NOMO-1 (cell line): ENCODE measurements around the gene SYNGR4.

Experiments used
- DNase-seq, 2 experiments: peaks; one replicate each; lab custom pipeline; 2025; ENCODE audit not compliant: unreplicated experiment in 2 of 2; lab: John Stamatoyannopoulos, UW

The SYNGR4 gene

GRCh38 chr19:48395499-48395898, 31.3 kb downstream of the SYNGR4 start:
- no peak for DNase-seq

- DNase-seq = no peak
Observed at GRCh38 chr19:48396016-48396823, 32.1 kb downstream of the SYNGR4 start.

- DNase-seq = no peak
Observed at GRCh38 chr19:48396824-48397176, 32.6 kb downstream of the SYNGR4 start.

- DNase-seq = no peak
Observed at GRCh38 chr19:48397263-48398101, 33.3 kb downstream of the SYNGR4 start.

- peak in 1 of 2 experiments; percentile 24 for DNase-seq
Observed at GRCh38 chr19:48398102-48398374, 33.9 kb downstream of the SYNGR4 start.

GRCh38 chr19:48398375-48399235, 34.4 kb downstream of the SYNGR4 start:
- DNase-seq = peak; percentile 95 to 97

- no peak for DNase-seq
Observed at GRCh38 chr19:48400018-48400742, 36.0 kb downstream of the SYNGR4 start.

GRCh38 chr19:48401287-48401686, 37.1 kb downstream of the SYNGR4 start:
- no peak for DNase-seq

- DNase-seq = peak in 1 of 2 experiments; percentile 23
Observed at GRCh38 chr19:48403606-48404005, 39.4 kb downstream of the SYNGR4 start.

- no peak for DNase-seq
Observed at GRCh38 chr19:48405010-48405659, 41.0 kb downstream of the SYNGR4 start.

- no peak for DNase-seq
Observed at GRCh38 chr19:48405850-48406249, 41.7 kb downstream of the SYNGR4 start.

GRCh38 chr19:48413879-48414587, 49.9 kb downstream of the SYNGR4 start:
- no peak for DNase-seq

GRCh38 chr19:48415395-48415794, 51.2 kb downstream of the SYNGR4 start:
- peak; percentile 32 to 61 for DNase-seq

- no peak for DNase-seq
Observed at GRCh38 chr19:48415806-48416221, 51.6 kb downstream of the SYNGR4 start.

GRCh38 chr19:48417421-48417820, 53.3 kb downstream of the SYNGR4 start:
- no peak for DNase-seq

GRCh38 chr19:48418317-48419064, 54.3 kb downstream of the SYNGR4 start:
- no peak for DNase-seq

- DNase-seq = no peak
Observed at GRCh38 chr19:48419158-48419920, 55.2 kb downstream of the SYNGR4 start.

- no peak for DNase-seq
Observed at GRCh38 chr19:48421548-48421947, 57.4 kb downstream of the SYNGR4 start.
